ENCODE data around the gene IKZF3.
A peak's percentile ranks its signal among the peaks of the same experiment; 100 is the strongest.
"Not testable (repeated sequence)": the region's sequence is repeated elsewhere in the genome, so short reads cannot be mapped to it uniquely, and the experiment has no call there.

IKZF3 gene

DNA sequence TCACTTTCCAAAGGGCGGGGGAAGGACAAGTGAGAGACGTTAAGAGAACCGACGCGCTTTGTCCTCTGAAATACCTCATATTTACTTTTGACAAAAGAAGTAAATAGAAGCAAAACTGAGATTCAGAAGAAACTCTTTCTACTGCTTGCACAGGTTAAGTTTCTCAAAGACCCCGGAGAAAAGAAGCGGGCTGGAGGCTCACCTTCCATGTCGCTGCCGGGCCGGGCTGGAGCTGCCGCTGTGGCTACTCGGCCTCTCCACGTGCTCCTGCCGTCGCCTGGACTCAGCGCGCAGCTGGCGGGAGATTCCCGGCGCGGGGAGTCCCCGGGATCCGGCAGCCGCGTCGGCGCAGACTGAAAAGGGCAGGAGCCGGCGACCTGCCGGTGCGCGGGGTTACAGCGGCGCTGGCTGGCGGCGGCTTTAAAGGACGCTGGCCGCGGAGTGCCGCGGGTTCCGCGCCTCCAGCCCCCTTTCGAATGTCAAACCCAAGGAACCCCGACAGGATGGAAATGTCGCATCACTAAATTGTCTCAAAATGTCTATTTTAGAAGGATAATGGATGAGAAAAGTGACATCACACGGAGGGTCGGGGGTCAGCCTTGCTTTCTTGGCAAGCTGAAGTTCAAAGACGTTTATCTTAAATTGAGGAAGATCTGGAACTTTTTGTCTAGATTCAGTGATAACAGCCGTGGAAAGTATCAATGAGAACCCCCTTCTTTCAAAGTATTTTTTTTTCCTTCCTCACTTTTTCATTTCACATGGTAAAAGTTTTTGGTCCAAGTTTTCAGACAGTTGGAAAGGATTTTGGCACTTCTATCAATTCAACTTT is at the start of gene IKZF3:
Gene IKZF3 (minus strand): TSS at position 395 of the 829 bp plus-strand sequence. CDS start 186 bp downstream, at position 209.
- peak; percentile 51 to 69 (median 59) for DNase-seq (ENCODE audit: low read depth in 3 of 3)

DNA sequence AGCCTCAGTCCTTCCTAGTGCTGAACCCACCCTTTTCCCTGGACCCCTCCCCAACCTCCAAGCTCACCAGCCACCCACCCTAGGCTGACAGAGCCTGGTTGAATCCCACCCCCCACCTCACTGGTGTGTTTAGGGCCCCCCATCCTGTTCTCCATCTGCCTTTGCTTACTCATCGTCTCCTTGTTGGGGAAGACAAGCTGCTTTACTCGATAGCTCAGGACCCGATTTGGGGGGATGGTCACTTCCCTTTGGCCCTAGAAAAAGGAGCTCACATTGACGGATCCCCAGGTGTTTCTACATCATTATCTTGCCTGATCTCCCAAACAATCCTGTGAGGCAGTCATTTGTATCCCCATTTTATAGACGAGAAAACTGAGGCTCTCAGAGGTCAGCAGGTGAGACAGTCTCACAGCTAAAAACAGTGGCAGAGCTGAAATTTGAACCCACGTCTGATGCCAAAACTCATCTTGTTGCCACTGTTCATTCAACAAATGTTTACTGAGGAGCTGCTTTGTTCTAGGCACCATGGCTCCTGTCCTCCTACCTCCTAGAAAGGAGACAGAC is 44.8 kb upstream of the IKZF3 start:
- no peak for DNase-seq (ENCODE audit: low read depth in 3 of 3)

GRCh38 chr17:39904990-39905288 is 40.8 kb upstream of the IKZF3 start:
- DNase-seq (ENCODE audit: low read depth in 3 of 3) = no peak

DNA sequence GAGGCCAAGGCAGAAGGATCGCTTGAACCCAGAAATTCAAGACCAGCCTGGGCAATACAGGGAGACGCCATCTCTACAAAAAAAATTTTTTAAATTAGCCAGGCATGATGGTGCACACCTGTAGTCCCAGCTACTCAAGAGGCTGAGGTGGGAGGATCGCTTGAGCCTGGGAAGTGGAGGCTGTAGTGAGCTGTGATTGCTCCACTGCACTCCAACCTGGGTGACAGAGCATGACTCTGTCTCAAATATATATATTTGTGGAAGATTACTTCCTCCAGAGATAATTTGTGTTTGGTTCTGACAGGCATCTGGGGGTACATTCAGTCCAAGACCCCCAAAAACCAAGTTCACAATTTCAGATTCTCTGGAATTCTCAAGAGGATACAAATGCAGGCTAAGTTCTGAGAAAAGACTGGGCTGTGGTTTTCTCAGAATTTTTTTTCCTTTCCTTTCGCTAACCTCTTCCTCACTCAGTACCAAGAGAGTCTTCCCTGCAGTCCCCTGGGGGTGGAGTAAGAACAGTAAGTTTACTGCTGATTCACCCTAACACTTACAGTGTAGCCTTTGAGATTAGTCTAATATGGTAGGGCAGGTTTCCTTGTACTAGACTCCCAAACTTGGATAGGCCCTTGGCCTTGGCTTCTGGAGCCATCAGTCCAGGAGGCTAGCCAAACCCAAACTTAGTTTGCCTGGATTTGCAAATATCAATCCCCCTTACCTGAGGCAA is 39.2 kb upstream of the IKZF3 start:
- DNase-seq (ENCODE audit: low read depth in 3 of 3) = no peak

- DNase-seq (ENCODE audit: low read depth in 3 of 3) = not testable (repeated sequence)
Observed at GRCh38 chr17:39902027-39902426, 37.9 kb upstream of the IKZF3 start.

DNA sequence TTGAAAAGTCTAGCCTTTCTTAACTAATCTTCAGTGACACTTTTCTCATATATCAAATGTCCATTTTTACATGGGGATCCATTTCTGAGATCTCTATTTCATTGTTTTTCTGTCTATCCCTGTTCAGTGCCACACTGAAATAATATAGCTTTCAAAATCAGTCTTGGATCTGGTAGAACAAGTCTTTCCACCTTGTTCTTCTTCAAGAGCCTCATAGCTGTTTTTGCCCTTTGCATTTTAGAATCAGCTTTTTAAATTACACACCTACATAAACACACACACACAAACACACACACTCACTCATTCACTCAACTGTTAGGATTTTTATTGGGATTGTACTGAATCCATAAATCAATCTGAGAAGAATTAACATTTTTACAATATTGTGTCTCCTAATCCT is 35.1 kb upstream of the IKZF3 start:
- no peak for DNase-seq (ENCODE audit: low read depth in 3 of 3)

DNA sequence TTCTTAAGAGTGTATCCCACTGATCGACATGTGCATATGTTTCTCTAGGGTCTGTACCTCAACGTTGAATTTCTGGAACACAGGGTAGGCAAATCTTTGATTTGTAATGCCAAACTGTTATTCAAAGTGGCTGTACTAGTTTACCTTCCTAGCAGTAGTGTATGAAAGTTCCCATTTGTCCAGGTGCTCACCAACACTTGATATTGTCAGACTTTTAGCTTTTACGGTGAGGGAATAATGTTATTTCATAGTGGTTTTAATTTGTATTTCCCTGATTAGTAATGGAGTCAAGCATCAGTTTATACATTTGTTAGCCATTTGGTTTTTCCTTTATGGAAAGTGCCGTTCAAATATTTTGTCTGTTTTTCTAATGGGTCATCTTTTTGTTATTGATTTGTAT is 34.0 kb upstream of the IKZF3 start:
- no peak for DNase-seq (ENCODE audit: low read depth in 3 of 3)

GRCh38 chr17:39894681-39895376 is 30.7 kb upstream of the IKZF3 start:
- no peak for DNase-seq (ENCODE audit: low read depth in 3 of 3)

GRCh38 chr17:39889200-39889599 is 25.1 kb upstream of the IKZF3 start:
- no peak for DNase-seq (ENCODE audit: low read depth in 3 of 3)

GRCh38 chr17:39887078-39887477 is 23.0 kb upstream of the IKZF3 start:
- no peak for DNase-seq (ENCODE audit: low read depth in 3 of 3)

DNA sequence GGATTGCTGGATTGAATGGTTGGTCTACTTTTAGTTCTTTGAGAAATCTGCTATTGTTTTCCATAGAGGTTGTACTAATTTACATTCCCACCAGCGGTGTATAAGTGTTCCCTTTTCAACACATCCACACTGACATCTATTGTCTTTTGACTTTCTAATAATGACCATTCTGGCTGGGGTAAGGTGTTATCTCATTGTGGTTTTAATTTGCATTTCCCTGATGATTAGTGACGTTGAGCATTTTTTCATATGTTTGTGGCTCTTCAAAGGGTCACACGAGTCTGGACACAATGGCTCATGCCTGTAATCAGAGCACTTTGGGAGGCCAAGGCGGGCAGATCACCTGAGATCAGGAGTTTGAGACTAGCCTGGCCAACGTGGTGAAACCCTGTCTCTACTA is 22.0 kb upstream of the IKZF3 start:
- not testable (repeated sequence) for DNase-seq (ENCODE audit: low read depth in 3 of 3)

DNA sequence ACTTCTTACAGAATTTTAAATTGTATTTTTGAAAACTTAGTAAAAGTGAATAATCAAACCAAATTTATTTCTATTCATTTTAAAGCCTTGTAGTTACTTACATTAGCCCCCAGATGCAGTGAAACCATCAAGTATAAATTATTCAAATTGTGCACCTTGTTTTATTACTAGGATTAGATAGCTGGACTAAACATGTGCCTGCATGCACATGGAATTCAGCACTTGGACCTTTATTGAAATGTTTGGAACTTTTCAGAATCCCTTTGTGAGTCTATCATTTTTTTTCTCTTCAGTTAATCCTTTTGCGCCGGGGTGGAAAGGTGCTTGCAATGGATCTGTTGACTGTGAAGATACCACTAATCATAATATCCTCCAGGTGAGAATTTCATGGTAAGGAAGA is 8.6 kb upstream of the IKZF3 start:
- DNase-seq (ENCODE audit: low read depth in 3 of 3) = no peak

DNA sequence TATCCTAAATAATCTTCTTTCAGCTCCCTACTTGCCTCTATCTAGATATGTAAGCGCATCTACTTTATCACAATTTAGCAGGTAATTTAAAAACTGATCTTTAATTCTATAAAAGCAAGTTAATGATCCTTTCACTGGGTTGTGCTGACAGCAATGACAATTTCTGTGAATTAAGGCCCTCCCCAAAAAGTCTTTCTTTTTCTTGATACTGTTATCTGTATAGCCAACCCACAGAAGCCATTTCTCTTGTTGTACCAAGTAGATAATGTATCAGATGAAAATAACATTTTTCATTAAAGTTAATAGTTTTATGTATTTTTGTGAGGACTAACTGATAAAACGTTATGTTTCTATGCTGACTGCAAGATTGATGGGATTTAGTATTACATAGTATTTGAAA is 7.7 kb upstream of the IKZF3 start:
- DNase-seq (ENCODE audit: low read depth in 3 of 3) = no peak

DNA sequence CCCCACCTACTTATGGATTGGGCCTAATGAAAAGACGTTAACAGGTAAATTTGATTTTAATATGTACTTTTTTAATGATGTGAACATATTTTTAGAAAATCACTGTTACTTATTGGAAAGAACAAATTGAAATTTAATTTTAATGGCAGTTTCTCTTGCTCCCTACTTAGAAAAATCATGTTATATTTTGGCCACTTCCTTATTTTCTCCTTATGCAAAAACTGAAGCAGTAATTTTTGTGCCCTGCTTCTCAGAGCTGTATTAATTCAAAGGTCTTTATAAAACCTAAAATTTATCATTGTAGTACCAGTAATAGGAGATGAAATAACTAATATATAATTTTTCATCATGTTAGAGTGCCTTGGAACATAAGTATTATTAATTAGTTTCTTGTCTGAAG is 6.7 kb upstream of the IKZF3 start:
- no peak for DNase-seq (ENCODE audit: low read depth in 3 of 3)

DNA sequence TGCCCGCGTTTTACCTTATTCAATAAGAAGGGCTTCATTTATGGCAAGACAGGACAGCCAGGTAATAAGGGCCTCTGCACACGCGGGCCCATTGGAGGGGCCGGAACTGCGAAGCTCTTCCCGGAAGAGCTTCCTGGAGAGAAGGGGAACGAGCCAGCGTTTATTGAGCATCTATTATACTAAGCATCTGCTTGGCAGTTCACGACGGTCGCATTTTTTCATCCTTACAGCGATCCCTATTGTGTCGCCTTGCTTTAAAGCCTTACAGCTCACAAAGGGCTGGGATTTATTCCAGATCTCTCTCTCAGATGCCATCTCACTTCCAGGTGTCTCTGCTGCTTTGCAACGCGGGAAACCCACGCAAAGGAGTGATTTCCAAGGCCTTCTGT is 4.4 kb upstream of the IKZF3 start:
- DNase-seq (ENCODE audit: low read depth in 3 of 3) = no peak

GRCh38 chr17:39867880-39868553 is 3.9 kb upstream of the IKZF3 start, which contains the start of gene ZPBP2:
Gene ZPBP2, plus strand, starts transcription at chr17:39868202. Its CDS starts 153 bp downstream, at chr17:39868355.
- DNase-seq (ENCODE audit: low read depth in 3 of 3) = peak; percentile 26 to 48 (median 31)

DNA sequence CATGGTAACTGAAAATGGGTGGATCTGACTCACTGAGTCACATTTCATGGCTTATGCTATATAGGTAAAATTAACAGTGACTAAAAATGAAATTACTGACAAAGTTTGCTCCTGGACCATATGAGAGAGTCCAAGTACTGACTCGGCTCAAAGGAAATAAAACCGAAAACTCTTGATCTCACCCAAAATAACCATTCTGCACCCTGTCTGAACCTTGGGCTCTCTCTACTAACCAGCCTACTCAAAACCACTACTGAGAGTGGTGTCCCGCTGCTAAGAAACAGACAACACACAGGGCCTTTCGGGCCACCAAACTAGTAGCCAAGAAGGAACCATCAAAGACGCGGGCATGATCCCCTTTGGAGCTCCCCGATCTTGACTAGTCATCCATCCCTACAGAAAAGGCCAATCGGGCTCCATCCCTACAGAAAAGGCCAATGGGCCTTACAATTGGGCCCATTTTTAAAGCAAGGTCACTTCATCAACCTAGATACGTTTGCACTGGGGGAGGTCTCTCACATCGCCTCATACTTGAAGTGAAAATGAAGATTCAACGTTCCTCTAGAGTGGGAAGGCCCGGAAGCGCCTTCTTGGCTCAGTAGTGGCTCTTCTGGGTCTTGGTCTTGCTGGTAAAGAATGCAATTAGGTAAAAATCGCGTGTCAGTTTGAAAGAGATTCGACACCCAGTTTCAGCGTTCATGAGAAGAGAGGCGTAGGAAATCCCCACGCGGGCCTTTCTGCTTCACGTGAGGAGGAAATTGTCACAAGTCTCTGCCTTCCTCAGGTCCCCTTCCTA is 3.2 kb upstream of the IKZF3 start:
- DNase-seq (ENCODE audit: low read depth in 3 of 3) = peak; percentile 20 to 27 (median 24)

DNA sequence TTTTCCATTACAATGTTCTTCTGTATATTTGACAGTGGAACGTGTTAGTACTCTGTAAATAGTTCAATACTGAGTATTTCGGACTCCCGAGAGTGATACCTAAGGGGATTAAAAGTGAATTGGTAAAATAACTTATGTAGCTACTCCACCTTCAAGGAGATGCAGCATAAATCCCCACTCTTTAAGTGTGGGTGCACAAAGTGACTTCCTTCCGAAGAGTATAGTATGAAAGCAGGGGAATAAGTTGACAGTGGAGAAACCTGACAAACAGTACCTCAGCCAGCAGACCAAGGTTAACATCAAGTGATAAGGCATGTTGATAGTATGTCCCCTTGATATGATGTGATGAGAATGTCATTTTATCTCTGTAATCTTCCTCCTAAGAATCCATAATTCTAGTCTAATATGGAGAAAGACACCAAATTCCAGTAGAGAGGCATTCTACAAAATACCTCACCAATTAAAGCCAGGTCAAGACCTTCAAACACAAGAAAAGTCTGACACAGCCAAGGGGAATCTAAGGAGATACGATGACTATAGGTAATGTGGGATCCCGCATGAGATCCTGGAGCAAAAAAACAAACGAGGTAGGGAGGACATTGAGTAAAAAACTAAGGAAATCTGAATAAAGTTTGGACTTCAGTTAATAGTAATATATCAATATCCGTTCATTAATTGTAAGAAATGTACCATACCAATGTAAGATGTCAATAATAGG is 2.1 kb upstream of the IKZF3 start:
- no peak for DNase-seq (ENCODE audit: low read depth in 3 of 3)

GRCh38 chr17:39863244-39863917 is 731 bp downstream of the IKZF3 start:
- no peak for DNase-seq (ENCODE audit: low read depth in 3 of 3)

DNA sequence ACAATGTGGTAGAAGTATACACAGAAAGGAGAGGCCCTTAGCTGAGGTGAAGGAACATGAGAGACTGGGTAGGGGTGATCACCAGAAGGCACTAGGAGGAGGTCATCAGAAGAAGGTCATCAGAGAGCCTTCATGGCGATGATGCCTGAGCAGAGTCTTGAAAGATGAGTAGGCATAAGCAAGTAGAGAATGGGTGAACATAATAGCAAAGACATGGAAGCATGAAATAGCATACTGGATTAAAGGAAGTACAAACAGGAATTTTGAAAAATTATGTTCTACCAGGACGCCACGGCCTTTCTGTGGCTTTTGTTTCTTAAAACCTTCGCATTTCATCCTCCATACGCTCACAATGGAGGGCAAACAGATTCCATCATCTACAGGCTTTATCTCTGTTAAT is 2.9 kb downstream of the IKZF3 start:
- DNase-seq (ENCODE audit: low read depth in 3 of 3) = no peak

Data from stimulated activated CD4-positive, alpha-beta T cell treated with anti-CD3 and anti-CD28 coated beads, TNF-alpha, amount 100 ng/mL, for 4 hours (primary cell).